Lower leg skin (tissue), 4 donors: ENCODE results near the gene CRYL1. TPM values are rescaled to one million over a fixed set of nuclear protein-coding genes. Genes with fewer than 3 reads are reported as not detected.

Experiments used
- DNase-seq, 2 donors: peaks; one replicate each; pipeline ENCODE4 v3.0.0-alpha.2; 2019; ENCODE audit warnings: low spot score in 2 of 2
- H3K4me3 ChIP-seq: fragments of 200-600 bp; sonication (generic); 2 replicates; pipeline ENCODE4 v1.5.1; 2017; ENCODE audit warnings: mild to moderate bottlenecking, low read depth; ENCODE audit not compliant: poor library complexity, severe bottlenecking
- CTCF ChIP-seq, 3 donors: fragments of 450-650 bp; IDR thresholded peaks; one replicate each; pipeline ENCODE4 v1.5.1; 2016; ENCODE audit warnings: antibody characterized with exemption in 3 of 3, mild to moderate bottlenecking in 3 of 3, moderate library complexity in 2 of 3
- POLR2A ChIP-seq, 2 donors: fragments of 450-650 bp; IDR thresholded peaks; one replicate each; pipeline ENCODE4 v1.6.1; 2016 to 2017; ENCODE audit warnings: antibody characterized with exemption in 2 of 2, mild to moderate bottlenecking in 1 of 2, moderate library complexity in 1 of 2
- WGBS, 2 donors: methylation state at CpG; one replicate each; pipeline ENCODE4 v1.1.5; 2018; 5-methylcytosine and 5-hydroxymethylcytosine counted together
- intact Hi-C: fragments of 100-400 bp; cut with DNase I; formaldehyde crosslinking; loops from one replicate; pipeline ENCODE4 v1.15.0; 2023; ENCODE audit warnings: low total_unique reads
- total RNA-seq, 4 donors: library from RNA; depleted of rRNA; stranded (reverse); fragments of >200 nt; gene quantifications; one replicate each; pipeline ENCODE4 v1.1.0, GENCODE V29; 2016

The CRYL1 gene
- total RNA-seq, 4 donors from 2014 or later, result 10.3 to 21.4 (median 16.8) TPM

- DNase-seq, result peak in 1 of 2 donors; percentile 53
- 35 to 41% methylated on average over 7 of the region's 7 CpGs for WGBS, 2 donors
- intact Hi-C loops, result no loop called here
- no peak overlapping the region for H3K4me3 ChIP-seq
- TF ChIP-seq CTCF (IDR thresholded peaks at IDR 0.05), result no peak
- no peak for TF ChIP-seq POLR2A (IDR thresholded peaks at IDR 0.05)
Observed at GRCh38 chr13:20400774-20401173, 124.9 kb downstream of the CRYL1 start.

- 94 to 97% methylated on average over 4 of the region's 4 CpGs for WGBS, 2 donors
- TF ChIP-seq POLR2A (IDR thresholded peaks at IDR 0.05) (no peak), CTCF (IDR thresholded peaks at IDR 0.05) (no peak)
- peak in 1 of 2 donors; percentile 34 for DNase-seq
- intact Hi-C loops, result no loop called here
- H3K4me3 ChIP-seq, result no peak overlapping the region
Observed at GRCh38 chr13:20399961-20400360, 125.7 kb downstream of the CRYL1 start.

GRCh38 chr13:20399515-20399914, 126.1 kb downstream of the CRYL1 start:
- H3K4me3 ChIP-seq, result no peak overlapping the region
- peak in 1 of 2 donors; percentile 58 for DNase-seq
- 92 to 93% methylated on average over 5 of the region's 5 CpGs for WGBS, 2 donors
- intact Hi-C loops, result no loop called here
- TF ChIP-seq CTCF (IDR thresholded peaks at IDR 0.05) (no peak), POLR2A (IDR thresholded peaks at IDR 0.05) (no peak)

GRCh38 chr13:20398459-20398858, 127.2 kb downstream of the CRYL1 start:
- intact Hi-C loops, result no loop called here
- TF ChIP-seq POLR2A (IDR thresholded peaks at IDR 0.05), result no peak
- no peak for TF ChIP-seq CTCF (IDR thresholded peaks at IDR 0.05)
- 86 to 88% methylated on average over 10 of the region's 10 CpGs for WGBS, 2 donors
- no peak overlapping the region for H3K4me3 ChIP-seq
- no peak for DNase-seq

GRCh38 chr13:20397896-20398295, 127.8 kb downstream of the CRYL1 start:
- WGBS, 2 donors, result 93 to 98% methylated on average over 5 of the region's 5 CpGs
- intact Hi-C loops, result no loop called here
- TF ChIP-seq POLR2A (IDR thresholded peaks at IDR 0.05), result no peak
- no peak for TF ChIP-seq CTCF (IDR thresholded peaks at IDR 0.05)
- no peak overlapping the region for H3K4me3 ChIP-seq
- DNase-seq, result peak in 1 of 2 donors; percentile 42
